Mucosa of rectum (tissue), 2 donors: ENCODE data around the gene DENND6A.

Experiments
- H3K27ac ChIP-seq, 2 donors: one replicate each; pipeline ENCODE4 v1.7.0; 2013; ENCODE audit warnings: inconsistent platforms in 2 of 2, low read depth in 2 of 2, low read length in 2 of 2
- H3K27me3 ChIP-seq, 2 donors: one replicate each; pipeline ENCODE4 v1.7.0; 2013; ENCODE audit warnings: low read length in 2 of 2; ENCODE audit not compliant: control insufficient read depth in 2 of 2, insufficient read depth in 2 of 2
- H3K36me3 ChIP-seq, 2 donors: one replicate each; pipeline ENCODE4 v1.7.0; 2013; ENCODE audit warnings: low read length in 2 of 2; ENCODE audit not compliant: control insufficient read depth in 2 of 2, insufficient read depth in 2 of 2
- H3K4me1 ChIP-seq, 2 donors: one replicate each; pipeline ENCODE4 v1.7.0; 2013; ENCODE audit warnings: low read length in 2 of 2, mild to moderate bottlenecking in 1 of 2; ENCODE audit not compliant: control insufficient read depth in 2 of 2, insufficient read depth in 2 of 2
- H3K4me3 ChIP-seq, 2 donors: one replicate each; pipeline ENCODE4 v1.7.0; 2013; ENCODE audit warnings: low read length in 2 of 2
- H3K9ac ChIP-seq, 2 donors: one replicate each; pipeline ENCODE4 v1.7.0; 2013; ENCODE audit warnings: low read length in 2 of 2, low read depth in 1 of 2, mild to moderate bottlenecking in 1 of 2
- H3K9me3 ChIP-seq, 2 donors: one replicate each; pipeline ENCODE4 v1.7.0; 2013; ENCODE audit warnings: low read length in 2 of 2; ENCODE audit not compliant: control insufficient read depth in 2 of 2
- donor health status: healthy.
- donor health status: Normal muscosa, but diverticular disease.

DENND6A gene

GRCh38 chr3:57680046-57680445 is 12.8 kb downstream of the DENND6A start:
- H3K27me3 ChIP-seq = no peaks in the 10 kb centered on the region
- H3K27ac ChIP-seq = no peak overlapping the region
- H3K9me3 ChIP-seq = no peaks in the 10 kb centered on the region
- no peaks in the 10 kb centered on the region for H3K4me1 ChIP-seq
- no peak overlapping the region for H3K9ac ChIP-seq
- H3K36me3 ChIP-seq = peaks cover 0 to 6% of the 10 kb centered on the region in 2 donors
- no peak overlapping the region for H3K4me3 ChIP-seq

GRCh38 chr3:57675530-57675929 is 17.3 kb downstream of the DENND6A start:
- H3K27me3 ChIP-seq = no peaks in the 10 kb centered on the region

GRCh38 chr3:57673156-57673555 is 19.7 kb downstream of the DENND6A start:
- H3K27ac ChIP-seq = no peak overlapping the region
- H3K27me3 ChIP-seq = no peaks in the 10 kb centered on the region

More at GRCh38 chr3:57675530-57675929, 17.3 kb downstream of the DENND6A start:
- Histone ChIP-seq H3K9ac (no peak overlapping the region), H3K4me3 (no peak overlapping the region), H3K36me3 (peaks cover 2 to 6% of the 10 kb centered on the region in 2 donors), H3K4me1 (no peaks in the 10 kb centered on the region), H3K9me3 (no peaks in the 10 kb centered on the region), H3K27ac (no peak overlapping the region)

GRCh38 chr3:57670543-57670942 is 22.3 kb downstream of the DENND6A start:
- Histone ChIP-seq H3K9me3 (no peaks in the 10 kb centered on the region), H3K36me3 (peaks cover 0 to 17% of the 10 kb centered on the region in 2 donors), H3K27ac (no peak overlapping the region), H3K4me3 (no peak overlapping the region), H3K4me1 (no peaks in the 10 kb centered on the region), H3K27me3 (no peaks in the 10 kb centered on the region), H3K9ac (no peak overlapping the region)

More at GRCh38 chr3:57673156-57673555, 19.7 kb downstream of the DENND6A start:
- Histone ChIP-seq H3K4me1 (no peaks in the 10 kb centered on the region), H3K36me3 (peaks cover 0 to 8% of the 10 kb centered on the region in 2 donors), H3K4me3 (no peak overlapping the region), H3K9ac (no peak overlapping the region), H3K9me3 (no peaks in the 10 kb centered on the region)

- H3K4me1 ChIP-seq = no peaks in the 10 kb centered on the region
- no peak overlapping the region for H3K9ac ChIP-seq
- no peak overlapping the region for H3K4me3 ChIP-seq
- H3K36me3 ChIP-seq = peaks cover 23 to 25% of the 10 kb centered on the region in 2 donors
- H3K27ac ChIP-seq = no peak overlapping the region
- no peaks in the 10 kb centered on the region for H3K27me3 ChIP-seq
- H3K9me3 ChIP-seq = no peaks in the 10 kb centered on the region
Measured at GRCh38 chr3:57661404-57661803, 31.5 kb downstream of the DENND6A start.

GRCh38 chr3:57659806-57660439 is 33.0 kb downstream of the DENND6A start:
- Histone ChIP-seq H3K9ac (no peak overlapping the region), H3K27ac (no peak overlapping the region), H3K36me3 (peaks cover 16 to 19% of the 10 kb centered on the region in 2 donors)

GRCh38 chr3:57659004-57659673 is 33.7 kb downstream of the DENND6A start:
- peaks cover 16 to 22% of the 10 kb centered on the region in 2 donors for H3K36me3 ChIP-seq
- peaks cover 0 to 3% of the 10 kb centered on the region in 2 donors for H3K4me1 ChIP-seq

More at GRCh38 chr3:57659806-57660439, 33.0 kb downstream of the DENND6A start:
- Histone ChIP-seq H3K27me3 (no peaks in the 10 kb centered on the region), H3K4me3 (no peak overlapping the region), H3K4me1 (no peaks in the 10 kb centered on the region), H3K9me3 (no peaks in the 10 kb centered on the region)

GRCh38 chr3:57658536-57658935 is 34.3 kb downstream of the DENND6A start:
- H3K9ac ChIP-seq = no peak overlapping the region
- H3K9me3 ChIP-seq = no peaks in the 10 kb centered on the region
- no peaks in the 10 kb centered on the region for H3K27me3 ChIP-seq
- H3K27ac ChIP-seq = no peak overlapping the region
- H3K4me1 ChIP-seq = peaks cover 0 to 3% of the 10 kb centered on the region in 2 donors
- H3K4me3 ChIP-seq = no peak overlapping the region
- peaks cover 16 to 22% of the 10 kb centered on the region in 2 donors for H3K36me3 ChIP-seq

More at GRCh38 chr3:57659004-57659673, 33.7 kb downstream of the DENND6A start:
- Histone ChIP-seq H3K9me3 (no peaks in the 10 kb centered on the region), H3K9ac (no peak overlapping the region), H3K27ac (no peak overlapping the region), H3K4me3 (no peak overlapping the region), H3K27me3 (no peaks in the 10 kb centered on the region)

- Histone ChIP-seq H3K36me3 (peaks cover 14 to 20% of the 10 kb centered on the region in 2 donors), H3K4me1 (peaks cover 0 to 3% of the 10 kb centered on the region in 2 donors), H3K9me3 (no peaks in the 10 kb centered on the region), H3K9ac (no peak overlapping the region), H3K27ac (no peak overlapping the region), H3K27me3 (no peaks in the 10 kb centered on the region), H3K4me3 (no peak overlapping the region)
Measured at GRCh38 chr3:57655727-57656126, 37.1 kb downstream of the DENND6A start.

GRCh38 chr3:57654267-57654666 is 38.6 kb downstream of the DENND6A start:
- H3K36me3 ChIP-seq = peaks cover 4 to 6% of the 10 kb centered on the region in 2 donors
- H3K9ac ChIP-seq = no peak overlapping the region
- H3K27ac ChIP-seq = no peak overlapping the region
- H3K9me3 ChIP-seq = no peaks in the 10 kb centered on the region
- peaks cover 0 to 3% of the 10 kb centered on the region in 2 donors for H3K4me1 ChIP-seq
- H3K27me3 ChIP-seq = no peaks in the 10 kb centered on the region
- H3K4me3 ChIP-seq = no peak overlapping the region
